GM23338 (cell line): Measurements from ENCODE around the gene C3orf62.

Source experiments
- CTCF ChIP-seq, 2 experiments: fragments of 200-600 bp in 1 of 2; sonication (generic) in 1 of 2; conservative IDR thresholded peaks; 2 replicates each; pipeline versions ENCODE4 v1.5.1 to v1.6.1; 2016 to 2017; ENCODE audit warnings: antibody characterized with exemption in 2 of 2, low read depth in 2 of 2, mild to moderate bottlenecking in 2 of 2, moderate library complexity in 1 of 2
- ETS1 ChIP-seq: IDR thresholded peaks from 2 replicates; pipeline ENCODE4 v1.6.1; 2016; ENCODE audit warnings: antibody characterized with exemption
- EZH2 ChIP-seq: fragments of 200-600 bp; sonication (generic); IDR thresholded peaks from one replicate; pipeline ENCODE4 v1.8.0; 2017; ENCODE audit warnings: antibody characterized with exemption, mild to moderate bottlenecking, low read depth; ENCODE audit not compliant: unreplicated experiment
- EZH2phosphoT487 ChIP-seq: fragments of 200-600 bp; sonication (generic); IDR thresholded peaks from one replicate; pipeline ENCODE4 v1.8.1; 2018; ENCODE audit warnings: antibody characterized with exemption; ENCODE audit not compliant: unreplicated experiment
- JUNB ChIP-seq: IDR thresholded peaks from one replicate; pipeline ENCODE4 v1.6.1; 2016; ENCODE audit warnings: antibody characterized with exemption; ENCODE audit not compliant: unreplicated experiment
- POLR2AphosphoS5 ChIP-seq: IDR thresholded peaks from 2 replicates; pipeline ENCODE4 v1.6.1; 2016; ENCODE audit warnings: antibody characterized with exemption, low read depth
- ZNF114 ChIP-seq: fragments of 250-450 bp; sonication (Bioruptor Pico); IDR thresholded peaks from 2 replicates; pipeline ENCODE4 v1.5.0; 2020; ENCODE audit warnings: mild to moderate bottlenecking, moderate library complexity
- TF ChIP-seq, protein P1 (sequence below): IDR thresholded peaks from one replicate; pipeline ENCODE4 v1.6.1; 2018; ENCODE audit warnings: antibody characterized with exemption; ENCODE audit not compliant: unreplicated experiment
- TF ChIP-seq, protein P2 (sequence below): fragments of 250-450 bp; sonication (Bioruptor Pico); IDR thresholded peaks from 2 replicates; pipeline ENCODE4 v1.5.0; 2020; ENCODE audit warnings: mild to moderate bottlenecking, moderate library complexity

DNA sequence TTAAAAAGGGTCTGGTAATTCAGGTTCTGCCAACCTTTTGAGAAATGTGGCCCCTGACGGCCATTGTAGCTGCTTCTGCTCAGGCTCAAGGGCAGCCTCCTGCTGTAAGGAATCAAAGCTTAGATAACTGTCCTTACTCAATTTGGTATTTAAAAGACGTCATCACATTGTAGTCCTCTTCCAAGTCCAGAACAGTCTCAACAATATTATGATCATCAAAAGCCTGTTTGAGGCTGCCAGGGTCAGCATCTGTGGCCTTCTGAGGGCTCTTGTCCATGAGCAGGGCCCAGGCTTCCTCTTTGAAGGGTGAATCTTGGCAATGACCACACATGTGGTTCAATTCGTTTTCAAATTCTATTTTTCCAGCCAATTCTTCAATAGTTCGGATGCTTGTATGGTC, 6.0 kb downstream of the C3orf62 start:
- TF ChIP-seq POLR2AphosphoS5 (no peak), CTCF (conservative IDR thresholded peaks at IDR 0.05; ENCODE audit: low read depth in 2 of 2) (no peak), EZH2phosphoT487 (no peak), EZH2 (no peak), ETS1 (no peak), JUNB (no peak), ZNF114 (no peak)
- TF ChIP-seq, protein P1, sequence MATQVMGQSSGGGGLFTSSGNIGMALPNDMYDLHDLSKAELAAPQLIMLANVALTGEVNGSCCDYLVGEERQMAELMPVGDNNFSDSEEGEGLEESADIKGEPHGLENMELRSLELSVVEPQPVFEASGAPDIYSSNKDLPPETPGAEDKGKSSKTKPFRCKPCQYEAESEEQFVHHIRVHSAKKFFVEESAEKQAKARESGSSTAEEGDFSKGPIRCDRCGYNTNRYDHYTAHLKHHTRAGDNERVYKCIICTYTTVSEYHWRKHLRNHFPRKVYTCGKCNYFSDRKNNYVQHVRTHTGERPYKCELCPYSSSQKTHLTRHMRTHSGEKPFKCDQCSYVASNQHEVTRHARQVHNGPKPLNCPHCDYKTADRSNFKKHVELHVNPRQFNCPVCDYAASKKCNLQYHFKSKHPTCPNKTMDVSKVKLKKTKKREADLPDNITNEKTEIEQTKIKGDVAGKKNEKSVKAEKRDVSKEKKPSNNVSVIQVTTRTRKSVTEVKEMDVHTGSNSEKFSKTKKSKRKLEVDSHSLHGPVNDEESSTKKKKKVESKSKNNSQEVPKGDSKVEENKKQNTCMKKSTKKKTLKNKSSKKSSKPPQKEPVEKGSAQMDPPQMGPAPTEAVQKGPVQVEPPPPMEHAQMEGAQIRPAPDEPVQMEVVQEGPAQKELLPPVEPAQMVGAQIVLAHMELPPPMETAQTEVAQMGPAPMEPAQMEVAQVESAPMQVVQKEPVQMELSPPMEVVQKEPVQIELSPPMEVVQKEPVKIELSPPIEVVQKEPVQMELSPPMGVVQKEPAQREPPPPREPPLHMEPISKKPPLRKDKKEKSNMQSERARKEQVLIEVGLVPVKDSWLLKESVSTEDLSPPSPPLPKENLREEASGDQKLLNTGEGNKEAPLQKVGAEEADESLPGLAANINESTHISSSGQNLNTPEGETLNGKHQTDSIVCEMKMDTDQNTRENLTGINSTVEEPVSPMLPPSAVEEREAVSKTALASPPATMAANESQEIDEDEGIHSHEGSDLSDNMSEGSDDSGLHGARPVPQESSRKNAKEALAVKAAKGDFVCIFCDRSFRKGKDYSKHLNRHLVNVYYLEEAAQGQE: no peak
- TF ChIP-seq, protein P2, sequence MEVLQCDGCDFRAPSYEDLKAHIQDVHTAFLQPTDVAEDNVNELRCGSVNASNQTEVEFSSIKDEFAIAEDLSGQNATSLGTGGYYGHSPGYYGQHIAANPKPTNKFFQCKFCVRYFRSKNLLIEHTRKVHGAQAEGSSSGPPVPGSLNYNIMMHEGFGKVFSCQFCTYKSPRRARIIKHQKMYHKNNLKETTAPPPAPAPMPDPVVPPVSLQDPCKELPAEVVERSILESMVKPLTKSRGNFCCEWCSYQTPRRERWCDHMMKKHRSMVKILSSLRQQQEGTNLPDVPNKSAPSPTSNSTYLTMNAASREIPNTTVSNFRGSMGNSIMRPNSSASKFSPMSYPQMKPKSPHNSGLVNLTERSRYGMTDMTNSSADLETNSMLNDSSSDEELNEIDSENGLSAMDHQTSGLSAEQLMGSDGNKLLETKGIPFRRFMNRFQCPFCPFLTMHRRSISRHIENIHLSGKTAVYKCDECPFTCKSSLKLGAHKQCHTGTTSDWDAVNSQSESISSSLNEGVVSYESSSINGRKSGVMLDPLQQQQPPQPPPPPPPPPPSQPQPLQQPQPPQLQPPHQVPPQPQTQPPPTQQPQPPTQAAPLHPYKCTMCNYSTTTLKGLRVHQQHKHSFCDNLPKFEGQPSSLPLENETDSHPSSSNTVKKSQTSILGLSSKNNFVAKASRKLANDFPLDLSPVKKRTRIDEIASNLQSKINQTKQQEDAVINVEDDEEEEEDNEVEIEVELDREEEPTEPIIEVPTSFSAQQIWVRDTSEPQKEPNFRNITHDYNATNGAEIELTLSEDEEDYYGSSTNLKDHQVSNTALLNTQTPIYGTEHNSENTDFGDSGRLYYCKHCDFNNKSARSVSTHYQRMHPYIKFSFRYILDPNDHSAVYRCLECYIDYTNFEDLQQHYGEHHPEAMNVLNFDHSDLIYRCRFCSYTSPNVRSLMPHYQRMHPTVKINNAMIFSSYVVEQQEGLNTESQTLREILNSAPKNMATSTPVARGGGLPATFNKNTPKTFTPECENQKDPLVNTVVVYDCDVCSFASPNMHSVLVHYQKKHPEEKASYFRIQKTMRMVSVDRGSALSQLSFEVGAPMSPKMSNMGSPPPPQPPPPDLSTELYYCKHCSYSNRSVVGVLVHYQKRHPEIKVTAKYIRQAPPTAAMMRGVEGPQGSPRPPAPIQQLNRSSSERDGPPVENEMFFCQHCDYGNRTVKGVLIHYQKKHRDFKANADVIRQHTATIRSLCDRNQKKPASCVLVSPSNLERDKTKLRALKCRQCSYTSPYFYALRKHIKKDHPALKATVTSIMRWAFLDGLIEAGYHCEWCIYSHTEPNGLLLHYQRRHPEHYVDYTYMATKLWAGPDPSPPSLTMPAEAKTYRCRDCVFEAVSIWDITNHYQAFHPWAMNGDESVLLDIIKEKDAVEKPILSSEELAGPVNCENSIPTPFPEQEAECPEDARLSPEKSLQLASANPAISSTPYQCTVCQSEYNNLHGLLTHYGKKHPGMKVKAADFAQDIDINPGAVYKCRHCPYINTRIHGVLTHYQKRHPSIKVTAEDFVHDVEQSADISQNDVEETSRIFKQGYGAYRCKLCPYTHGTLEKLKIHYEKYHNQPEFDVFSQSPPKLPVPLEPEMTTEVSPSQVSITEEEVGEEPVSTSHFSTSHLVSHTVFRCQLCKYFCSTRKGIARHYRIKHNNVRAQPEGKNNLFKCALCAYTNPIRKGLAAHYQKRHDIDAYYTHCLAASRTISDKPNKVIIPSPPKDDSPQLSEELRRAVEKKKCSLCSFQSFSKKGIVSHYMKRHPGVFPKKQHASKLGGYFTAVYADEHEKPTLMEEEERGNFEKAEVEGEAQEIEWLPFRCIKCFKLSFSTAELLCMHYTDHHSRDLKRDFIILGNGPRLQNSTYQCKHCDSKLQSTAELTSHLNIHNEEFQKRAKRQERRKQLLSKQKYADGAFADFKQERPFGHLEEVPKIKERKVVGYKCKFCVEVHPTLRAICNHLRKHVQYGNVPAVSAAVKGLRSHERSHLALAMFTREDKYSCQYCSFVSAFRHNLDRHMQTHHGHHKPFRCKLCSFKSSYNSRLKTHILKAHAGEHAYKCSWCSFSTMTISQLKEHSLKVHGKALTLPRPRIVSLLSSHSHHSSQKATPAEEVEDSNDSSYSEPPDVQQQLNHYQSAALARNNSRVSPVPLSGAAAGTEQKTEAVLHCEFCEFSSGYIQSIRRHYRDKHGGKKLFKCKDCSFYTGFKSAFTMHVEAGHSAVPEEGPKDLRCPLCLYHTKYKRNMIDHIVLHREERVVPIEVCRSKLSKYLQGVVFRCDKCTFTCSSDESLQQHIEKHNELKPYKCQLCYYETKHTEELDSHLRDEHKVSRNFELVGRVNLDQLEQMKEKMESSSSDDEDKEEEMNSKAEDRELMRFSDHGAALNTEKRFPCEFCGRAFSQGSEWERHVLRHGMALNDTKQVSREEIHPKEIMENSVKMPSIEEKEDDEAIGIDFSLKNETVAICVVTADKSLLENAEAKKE: no peak
